Activated naive CD8-positive, alpha-beta T cell treated with anti-CD3 and anti-CD28 coated beads, Interleukin-2, amount 50 U/mL, for 16 hours (primary cell): Measurements from ENCODE around the gene GOLGA5.
A peak's percentile ranks its signal among the peaks of the same experiment; 100 is the strongest.
"Not testable (repeated sequence)": the region's sequence is repeated elsewhere in the genome, so short reads cannot be mapped to it uniquely, and the experiment has no call there.

ENCODE experiments used
- DNase-seq: peaks from one replicate; pipeline ENCODE4 v3.0.0-alpha.2; 2020; ENCODE audit warnings: low read depth, low spot score

The GOLGA5 gene, protein sequence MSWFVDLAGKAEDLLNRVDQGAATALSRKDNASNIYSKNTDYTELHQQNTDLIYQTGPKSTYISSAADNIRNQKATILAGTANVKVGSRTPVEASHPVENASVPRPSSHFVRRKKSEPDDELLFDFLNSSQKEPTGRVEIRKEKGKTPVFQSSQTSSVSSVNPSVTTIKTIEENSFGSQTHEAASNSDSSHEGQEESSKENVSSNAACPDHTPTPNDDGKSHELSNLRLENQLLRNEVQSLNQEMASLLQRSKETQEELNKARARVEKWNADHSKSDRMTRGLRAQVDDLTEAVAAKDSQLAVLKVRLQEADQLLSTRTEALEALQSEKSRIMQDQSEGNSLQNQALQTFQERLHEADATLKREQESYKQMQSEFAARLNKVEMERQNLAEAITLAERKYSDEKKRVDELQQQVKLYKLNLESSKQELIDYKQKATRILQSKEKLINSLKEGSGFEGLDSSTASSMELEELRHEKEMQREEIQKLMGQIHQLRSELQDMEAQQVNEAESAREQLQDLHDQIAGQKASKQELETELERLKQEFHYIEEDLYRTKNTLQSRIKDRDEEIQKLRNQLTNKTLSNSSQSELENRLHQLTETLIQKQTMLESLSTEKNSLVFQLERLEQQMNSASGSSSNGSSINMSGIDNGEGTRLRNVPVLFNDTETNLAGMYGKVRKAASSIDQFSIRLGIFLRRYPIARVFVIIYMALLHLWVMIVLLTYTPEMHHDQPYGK

GRCh38 chr14:92793709-92794546, at the start of gene GOLGA5:
Gene GOLGA5, plus strand, starts transcription at chr14:92794305. Its CDS starts 3,133 bp downstream, at chr14:92797438.
- peak; percentile 91 for DNase-seq

DNA sequence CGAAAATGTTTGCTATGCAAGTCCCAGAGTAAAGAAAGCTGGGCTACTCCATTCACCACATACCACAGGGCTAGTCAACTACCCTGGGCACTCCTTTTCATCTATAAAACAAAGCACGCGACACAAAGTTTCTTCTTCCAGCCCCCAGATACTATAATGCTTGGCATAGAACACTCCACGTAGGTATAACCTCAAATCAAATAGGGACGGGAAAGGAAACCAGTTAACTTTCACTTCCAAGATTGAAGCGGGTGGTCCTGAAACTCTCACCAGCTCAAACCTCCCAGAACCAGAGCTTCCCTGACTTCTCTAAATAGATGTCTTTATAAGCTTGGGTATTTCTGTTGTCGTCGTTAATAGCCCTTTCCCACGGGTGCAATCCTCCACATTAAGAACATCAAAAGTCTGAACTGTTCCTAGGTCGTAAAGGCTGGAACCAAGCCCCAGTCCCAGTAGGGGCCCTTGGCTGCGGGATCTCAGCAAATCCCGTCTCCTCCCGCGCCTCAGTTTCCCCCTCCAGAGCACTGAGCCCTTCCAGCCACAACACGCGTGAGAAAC, 46.3 kb upstream of the GOLGA5 start:
- no peak for DNase-seq

DNA sequence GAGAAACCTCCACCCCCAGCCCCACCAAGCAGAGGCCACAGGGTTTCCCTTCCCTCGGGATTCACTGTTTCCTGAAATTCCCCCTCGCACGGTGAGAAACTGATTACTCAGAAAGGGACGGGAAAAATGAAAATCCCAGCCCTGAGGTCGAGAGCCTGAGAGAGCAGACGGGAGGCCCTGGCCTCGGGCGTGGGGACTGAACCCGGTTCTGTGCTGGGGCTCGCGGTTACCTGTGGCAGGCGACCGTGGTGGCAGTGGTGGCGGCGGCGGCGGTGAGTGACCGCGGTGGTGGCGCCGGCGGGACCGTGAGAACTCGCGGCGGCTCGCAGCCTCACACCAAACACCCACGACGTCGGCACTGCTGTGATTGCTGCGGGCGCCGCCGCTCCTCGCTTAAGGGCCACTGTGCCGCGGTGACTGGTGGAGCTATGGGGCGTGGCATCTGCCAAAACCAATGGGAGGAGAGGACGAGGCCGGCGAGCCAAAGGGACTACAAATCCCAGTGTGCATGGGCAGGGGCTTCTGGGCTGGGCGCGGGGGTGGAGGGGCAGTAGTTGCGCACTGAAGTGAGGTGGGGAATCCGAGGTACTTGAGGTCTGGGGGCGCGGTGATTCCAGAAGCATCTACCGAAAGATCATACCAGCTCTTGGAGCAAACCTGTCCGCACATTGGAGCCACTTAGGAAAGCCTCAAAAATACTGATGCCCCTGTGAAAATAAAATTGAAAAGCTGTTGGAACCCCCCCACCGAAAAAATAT, 45.7 kb upstream of the GOLGA5 start, which contains the start of gene LGMN:
Gene LGMN, minus strand, starts transcription at position 369 of the 758 bp plus-strand sequence. CDS start 15,841 bp downstream, outside the sequence.
- DNase-seq, result peak; percentile 70

DNA sequence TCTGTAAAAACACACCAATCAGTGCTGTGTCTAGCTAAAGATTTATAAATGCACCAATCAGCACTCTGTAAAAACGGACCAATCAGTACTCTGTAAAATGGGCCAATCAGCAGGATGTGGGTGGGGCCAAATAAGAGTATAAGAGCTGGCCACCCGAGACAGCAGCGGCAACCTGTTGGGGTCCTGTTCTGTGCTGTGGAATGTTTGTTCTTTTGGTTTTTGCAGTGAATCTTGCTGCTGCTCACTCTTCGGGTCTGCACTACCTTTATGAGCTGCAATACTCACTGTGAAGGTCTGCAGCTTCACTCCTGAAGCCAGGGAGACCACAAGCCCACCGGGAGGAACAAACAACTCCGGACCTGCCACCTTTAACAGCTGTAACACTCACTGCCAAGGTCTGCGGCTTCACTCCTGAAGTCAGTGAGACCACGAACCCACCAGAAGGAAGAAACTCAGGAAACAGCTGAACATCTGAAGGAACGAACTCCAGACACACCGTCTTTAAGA, 43.8 kb upstream of the GOLGA5 start:
- DNase-seq, result peak; percentile 18

DNA sequence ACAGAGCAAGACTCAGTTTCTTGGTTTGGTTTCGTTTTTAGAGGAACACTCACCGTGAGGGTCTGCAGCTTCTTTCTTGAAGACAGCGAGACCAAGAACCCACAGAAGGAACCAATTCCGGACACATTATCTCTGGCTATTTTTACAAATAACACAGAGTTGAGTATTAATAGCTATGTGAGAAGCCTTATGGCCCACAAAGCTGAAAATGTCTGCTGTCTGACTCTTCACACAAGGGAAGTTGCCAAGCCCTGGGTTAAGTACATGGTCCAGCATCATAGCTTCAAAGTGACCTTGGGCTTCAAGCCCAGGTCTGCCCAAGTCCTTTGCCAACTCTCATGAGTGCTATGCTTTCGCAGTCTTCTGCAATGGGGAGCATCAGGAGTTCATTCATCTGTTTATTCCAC, 43.1 kb upstream of the GOLGA5 start:
- no peak for DNase-seq

DNA sequence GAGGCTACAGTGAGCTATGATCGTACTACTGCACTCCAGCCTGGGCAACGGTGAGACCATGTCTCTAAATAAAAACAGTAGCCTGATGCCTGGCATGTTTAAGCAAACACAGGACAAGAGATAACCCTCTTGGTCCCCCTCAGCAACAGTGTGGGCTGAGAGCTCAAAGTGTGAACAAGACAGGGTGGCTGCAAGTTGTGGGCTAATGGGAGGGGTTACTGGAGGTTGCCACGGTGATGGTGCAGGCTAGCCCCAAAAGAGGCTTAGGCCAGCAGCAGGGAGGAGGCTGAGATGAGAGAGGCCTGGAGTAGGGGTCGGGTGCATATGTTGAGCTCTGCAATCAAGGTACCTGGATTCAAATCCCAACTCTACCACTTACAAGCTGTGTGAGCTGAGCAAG, 42.3 kb upstream of the GOLGA5 start:
- no peak for DNase-seq

DNA sequence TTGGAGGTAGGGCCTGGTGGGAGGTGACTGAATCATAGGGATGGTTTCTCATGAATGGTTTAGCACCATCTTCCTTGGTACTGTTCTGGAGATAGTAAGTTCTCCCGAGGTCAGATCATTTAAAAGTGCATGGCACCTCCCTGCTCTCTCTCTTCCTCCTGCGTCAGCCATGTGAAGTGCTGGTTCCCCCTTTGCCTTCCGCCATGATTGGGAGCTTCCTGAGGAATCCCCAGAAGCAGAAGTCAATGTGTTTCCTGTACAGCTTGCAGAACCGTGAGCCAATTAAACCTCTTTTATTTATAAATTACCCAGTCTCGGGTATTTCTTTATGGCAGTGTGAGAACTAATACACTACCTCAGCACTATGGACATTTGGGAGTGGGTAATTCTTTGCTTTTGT, 40.9 kb upstream of the GOLGA5 start:
- DNase-seq, result no peak

GRCh38 chr14:92754966-92755365, 39.1 kb upstream of the GOLGA5 start:
- no peak for DNase-seq

DNA sequence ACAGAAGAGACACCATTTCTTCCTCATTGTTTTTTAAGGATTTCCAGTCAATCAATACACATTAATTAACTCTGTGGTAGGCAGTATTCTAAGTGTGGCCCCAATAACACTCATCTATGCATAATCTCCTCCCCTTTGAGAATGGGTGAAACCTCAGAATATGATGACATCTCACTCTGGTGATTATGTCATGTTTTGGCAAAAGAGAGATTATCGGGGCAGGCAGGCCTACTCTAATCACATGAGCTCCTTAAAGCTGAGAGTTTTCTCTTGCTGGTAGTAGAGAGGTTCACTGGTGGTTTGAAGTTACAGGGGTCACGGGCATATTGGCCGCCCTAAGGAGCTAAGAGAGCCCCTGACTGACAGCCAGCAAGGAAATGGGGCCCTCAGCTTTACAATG, 38.6 kb upstream of the GOLGA5 start:
- DNase-seq, result no peak

DNA sequence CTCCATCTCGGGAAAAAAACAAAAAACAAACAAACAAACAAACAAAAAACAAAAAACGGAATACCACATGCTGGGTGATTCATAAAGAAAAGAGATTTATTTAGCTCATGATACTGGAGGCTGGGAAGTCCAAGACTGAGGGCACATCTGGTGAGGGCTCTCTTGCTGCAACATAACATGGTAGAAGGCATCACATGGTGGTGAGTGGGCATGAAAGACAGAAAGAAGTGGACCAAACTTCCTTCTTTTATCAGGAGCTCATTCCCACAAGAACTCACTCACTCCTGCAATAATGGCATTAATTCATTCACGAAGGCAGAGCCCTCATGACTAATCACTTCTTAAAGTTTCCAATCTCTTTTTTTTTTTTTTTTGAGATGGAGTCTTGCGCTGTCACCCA, 37.7 kb upstream of the GOLGA5 start:
- no peak for DNase-seq

GRCh38 chr14:92759300-92759678, 34.8 kb upstream of the GOLGA5 start:
- DNase-seq, result no peak

GRCh38 chr14:92759679-92760523, 34.2 kb upstream of the GOLGA5 start:
- no peak for DNase-seq

DNA sequence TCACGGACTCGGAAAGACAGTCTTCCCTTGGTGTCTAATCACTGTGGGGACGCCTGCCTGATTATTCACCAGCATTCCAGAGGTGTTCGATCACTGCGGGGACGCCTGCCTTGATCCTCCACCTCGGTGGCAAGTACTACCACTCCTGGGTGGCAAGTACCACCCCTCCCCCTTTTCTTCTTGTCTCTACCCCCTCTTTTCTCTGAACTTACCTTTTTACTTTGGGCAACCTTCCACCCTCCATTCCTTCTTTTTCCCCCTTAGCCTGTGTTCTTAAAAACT, 33.6 kb upstream of the GOLGA5 start:
- DNase-seq, result no peak

DNA sequence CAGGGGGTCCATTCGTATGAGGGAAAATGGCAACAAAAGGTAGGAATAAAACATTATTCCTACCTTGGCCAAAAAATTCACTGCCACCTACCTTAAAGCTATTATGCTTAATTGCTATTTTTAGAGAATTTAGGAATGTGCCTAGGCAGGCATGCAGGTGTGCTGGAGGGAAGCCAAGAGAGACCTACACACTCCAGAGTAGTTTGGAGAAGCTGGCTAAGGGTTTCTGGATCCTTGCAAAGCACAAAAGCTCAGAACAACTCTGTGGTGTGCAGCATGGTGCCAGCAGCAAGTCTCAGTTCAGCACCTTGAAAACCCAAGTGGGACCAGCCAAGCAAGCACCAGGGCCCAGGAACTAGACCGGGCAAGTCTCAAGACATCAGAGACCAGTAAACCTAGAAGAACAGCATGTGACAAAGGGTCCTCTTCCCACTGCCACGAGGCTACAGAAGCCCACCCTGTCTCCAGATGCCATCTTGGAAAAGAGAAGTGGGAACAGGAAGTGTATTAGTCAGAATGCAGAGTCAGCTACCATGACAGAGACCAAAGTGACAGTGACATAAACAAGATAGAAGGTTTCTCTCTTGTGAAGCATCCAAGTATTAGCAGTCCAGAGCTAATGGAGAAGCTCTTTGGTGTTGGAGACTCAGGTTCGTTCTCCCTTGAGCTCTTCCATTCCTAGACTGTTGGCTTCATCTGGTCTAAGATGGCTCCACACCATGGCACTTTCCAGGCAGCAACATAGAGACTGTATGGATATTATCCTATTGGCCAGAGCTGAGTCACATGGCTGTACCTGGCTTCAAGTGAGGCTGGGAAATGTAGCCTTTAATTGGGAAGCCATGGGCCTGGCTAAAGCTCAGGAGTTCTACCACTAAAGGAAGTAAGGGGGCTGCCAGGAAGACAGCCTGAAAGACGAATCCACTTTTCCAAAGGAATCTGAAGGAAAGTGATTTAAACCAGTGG, 30.2 kb upstream of the GOLGA5 start:
- DNase-seq, result not testable (repeated sequence)

DNA sequence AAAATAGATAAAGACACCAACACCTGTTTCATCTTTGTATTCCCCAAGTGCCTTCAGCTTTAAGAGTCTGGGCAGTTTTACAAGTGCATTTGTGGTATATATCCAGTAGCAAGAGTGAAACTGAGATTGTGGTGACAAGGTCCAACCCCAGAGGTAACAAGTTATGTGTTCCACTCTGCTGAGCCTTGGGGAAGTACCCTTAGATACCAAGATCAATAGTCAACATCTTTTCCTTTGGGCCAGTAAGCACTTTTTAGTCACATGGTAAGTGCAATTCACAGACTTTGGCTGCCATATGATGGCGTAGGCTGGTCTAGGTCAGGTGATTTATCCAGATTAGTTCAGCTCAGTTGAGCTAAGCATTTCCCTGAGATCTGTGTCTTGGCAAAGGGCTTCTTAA, 25.9 kb upstream of the GOLGA5 start:
- DNase-seq, result not testable (repeated sequence)

DNA sequence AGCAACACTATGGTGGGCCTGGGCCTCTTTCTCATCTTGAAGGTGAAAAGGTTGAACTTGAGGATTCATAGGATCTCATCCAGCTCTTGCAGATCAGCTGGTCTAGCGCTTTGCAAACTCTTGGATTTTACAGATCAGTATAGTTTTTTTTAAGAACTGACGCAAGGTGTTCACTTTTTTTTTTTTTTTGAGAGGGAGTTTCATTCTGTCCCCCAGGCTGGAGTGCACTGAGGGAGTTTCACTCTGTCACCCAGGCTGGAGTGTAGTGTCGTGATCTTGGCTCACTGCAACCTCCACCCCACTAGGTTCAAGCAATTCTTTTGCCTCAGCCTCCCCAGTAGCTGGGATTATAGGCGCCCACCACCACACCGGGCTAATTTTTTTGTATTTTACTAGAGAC, 25.3 kb upstream of the GOLGA5 start:
- DNase-seq, result no peak

DNA sequence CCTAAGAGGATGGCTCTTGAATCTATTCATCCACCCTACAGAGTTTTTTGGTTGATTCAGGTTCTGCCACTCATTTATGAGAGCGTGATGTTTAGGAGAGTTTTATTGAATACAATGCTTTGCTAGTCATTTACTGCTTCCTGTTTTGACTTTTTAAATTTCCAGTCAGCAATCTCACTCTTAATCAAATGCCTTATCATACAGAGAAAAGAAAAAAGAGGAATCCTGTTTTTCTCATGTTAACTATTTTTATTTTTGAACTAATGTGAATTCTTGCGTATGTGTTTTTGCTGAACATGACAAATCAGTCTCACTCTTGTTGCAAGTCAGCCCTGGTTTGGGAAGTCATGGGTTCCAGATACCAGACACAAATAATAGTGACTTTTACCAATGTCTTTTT, 23.6 kb upstream of the GOLGA5 start:
- DNase-seq, result no peak

DNA sequence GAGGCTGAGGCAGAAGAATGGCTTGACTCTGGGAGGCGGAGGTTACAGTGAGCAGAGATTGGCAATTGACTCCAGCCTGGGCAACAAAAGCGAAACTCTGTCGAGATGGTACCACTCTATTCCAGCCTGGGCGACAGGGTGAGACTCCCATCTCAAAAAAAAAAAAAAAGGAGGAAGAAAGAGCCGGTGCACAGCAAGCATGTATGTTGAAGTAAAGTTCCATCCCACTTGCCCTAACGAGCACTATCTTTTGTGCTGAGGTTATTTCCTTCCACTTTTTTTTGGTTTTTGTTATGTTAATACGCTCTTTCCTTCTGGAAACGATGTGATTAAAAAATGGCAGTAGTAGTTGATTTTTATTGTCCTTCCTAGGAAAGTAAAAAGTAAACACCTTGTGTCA, 19.5 kb upstream of the GOLGA5 start:
- DNase-seq, result no peak

DNA sequence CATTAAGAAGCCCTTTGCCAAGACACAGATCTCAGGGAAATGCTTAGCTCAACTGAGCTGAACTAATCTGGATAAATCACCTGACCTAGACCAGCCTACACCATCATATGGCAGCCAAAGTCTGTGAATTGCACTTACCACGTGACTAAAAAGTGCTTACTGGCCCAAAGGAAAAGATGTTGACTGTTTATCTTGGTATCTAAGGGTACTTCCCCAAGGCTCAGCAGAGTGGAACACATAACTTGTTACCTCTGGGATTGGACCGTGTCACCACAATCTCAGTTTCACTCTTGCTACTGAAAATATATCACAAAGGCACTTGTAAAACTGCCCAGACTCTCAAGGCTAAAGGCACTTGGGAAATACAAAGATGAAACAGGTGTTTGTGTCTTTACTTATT, 18.8 kb upstream of the GOLGA5 start:
- not testable (repeated sequence) for DNase-seq
